GM21619 (cell line): Measurements from ENCODE around the gene MSMO1.

ENCODE experiments used
- ATAC-seq: cut with Tn5 transposase; IDR thresholded peaks from one replicate; pipeline ENCODE4 v1.9.1; 2021; ENCODE audit not compliant: unreplicated experiment

The MSMO1 gene

DNA sequence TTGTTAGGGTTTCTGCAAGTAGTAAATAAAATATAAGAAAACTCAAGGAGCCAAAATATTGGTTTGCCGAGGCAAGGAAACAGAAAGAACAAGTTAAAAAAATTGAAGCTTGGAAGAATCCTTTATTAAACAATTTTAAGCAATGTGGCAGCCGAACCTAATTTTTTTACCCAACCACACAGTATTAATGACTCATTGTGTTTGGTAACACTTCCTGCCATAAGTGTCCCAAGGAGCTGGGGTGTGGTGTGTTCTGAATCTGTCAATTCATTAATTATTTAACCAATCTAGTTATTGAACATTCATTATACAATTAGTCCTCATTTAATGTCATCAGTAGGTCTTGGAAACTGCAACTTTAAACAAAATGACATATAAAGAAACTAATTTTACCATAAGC is 32.0 kb downstream of the MSMO1 start:
- peak; percentile 52 for ATAC-seq

DNA sequence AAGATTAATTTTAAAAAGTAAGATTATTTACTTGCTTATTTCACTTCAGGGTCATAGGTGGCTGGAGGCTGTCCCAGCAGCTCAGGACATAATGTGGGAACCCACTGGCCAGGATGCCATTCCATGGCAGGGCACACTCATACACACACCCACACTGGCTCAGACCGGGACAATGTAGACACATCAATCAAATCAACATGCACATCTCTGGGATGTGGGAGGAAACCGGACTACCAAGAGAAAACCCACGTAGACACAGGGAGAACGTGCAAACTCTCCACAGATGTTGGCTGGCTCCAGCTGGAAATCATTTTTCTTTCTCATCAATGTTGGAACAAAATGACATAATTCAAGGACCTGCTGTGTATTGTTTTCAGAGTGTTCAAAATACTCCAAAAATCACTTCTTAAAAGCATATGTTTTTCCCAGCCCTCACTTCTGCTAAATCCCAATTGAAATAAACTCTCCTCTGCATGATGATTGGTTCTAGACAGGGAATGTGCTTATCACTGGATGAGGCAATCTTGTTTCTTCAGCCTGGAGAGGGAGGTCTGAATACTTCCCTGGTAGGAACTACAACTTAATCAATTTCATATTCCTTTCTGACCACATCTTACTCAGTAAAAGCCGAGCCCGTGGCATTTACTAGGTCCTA is 32.7 kb downstream of the MSMO1 start:
- ATAC-seq = no peak

DNA sequence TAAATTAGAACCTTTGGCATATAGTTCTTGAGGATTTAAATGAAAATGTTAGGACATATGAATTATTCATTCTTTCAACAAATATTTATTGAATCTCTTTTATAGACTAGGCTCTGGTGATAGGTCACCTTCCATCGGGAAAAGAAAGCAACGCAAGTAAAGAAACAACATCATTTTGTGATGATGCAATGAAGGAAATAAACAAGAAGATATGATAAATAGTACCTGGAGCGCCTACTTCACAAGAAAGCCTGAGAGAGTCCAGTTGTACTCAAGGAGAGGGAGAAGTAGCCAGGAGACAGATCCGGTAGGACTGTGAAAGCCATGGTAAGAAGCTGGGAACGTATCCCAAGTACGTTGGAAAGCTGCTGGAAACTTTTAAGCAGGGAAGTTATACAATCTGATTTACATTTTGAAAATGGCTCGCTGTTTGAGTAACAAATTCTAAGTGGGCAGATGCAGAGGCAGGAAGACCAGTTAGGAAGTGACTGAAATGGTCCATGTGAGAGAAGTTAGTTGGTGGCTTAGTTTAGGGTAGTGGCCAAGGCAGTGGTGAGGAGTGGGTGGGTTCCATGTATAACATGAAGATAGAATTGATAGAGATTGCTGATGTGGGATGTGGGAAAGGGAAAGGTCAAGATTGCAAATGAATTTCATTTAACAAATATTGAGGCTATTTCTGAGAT is 33.7 kb downstream of the MSMO1 start:
- no peak for ATAC-seq

DNA sequence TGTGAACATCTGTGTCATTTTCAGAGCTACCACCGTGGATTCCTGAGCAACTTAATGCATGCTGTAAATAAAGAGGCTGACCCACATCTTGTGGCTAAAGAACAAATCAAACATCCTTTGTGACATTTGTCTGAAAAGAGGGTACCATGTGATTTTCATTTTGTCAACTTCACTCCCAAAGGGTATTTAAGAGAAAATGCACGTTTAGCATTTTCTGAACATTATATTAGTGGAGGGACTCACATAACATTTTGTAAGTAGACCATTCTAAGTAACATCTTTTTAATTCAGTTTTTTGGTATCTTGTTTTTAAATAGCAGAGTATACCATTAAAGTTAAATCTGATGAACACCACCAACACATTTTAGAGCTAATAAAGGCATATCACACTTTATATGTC is 34.3 kb downstream of the MSMO1 start:
- no peak for ATAC-seq

DNA sequence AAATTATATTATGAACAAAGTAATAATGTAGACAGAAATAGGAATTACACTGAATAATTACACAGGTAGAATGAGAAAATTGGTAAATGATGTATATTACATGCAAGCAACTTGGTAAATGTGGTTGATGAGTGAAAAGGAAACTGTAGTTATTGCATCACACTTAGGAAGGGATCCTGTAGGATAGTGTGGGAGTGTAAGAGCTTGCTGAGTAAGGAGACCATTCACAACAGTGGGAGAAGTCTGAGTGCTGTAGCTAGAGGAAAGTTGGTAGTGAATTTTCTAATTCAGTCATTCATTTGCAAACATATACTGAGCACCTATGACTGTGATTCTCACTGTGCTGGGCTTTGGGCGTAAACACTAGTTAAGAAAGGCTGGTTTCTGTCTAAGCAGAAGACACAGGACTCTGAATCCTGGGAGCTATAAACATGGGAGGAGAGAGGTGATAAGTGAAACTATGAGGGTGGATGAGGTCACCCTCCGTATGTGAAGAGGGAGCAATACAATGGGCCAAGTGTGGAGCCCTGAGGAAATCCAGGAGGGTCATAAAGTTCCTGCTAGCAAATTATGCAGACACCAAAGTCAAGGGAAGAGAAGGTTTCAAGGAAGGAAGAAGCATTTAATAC is 37.1 kb downstream of the MSMO1 start:
- ATAC-seq = no peak

DNA sequence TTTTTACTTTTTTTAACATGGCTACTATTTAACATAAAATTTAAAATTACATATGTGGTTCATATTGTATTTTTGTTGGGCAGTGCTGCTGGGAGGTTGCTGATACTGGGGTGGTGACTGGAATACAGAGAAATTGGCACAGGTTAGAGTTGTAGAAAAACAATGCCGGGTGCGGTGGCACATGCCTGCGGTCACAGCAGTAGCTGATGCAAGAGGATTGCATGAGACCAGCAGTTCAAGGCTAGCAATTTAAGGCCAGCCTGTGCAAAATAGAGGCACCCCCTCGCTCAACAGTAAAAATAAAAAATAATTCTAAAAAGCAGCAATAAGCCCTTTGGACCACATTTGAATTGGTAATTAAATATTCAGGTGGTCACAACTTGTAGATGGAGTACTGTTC is 39.6 kb downstream of the MSMO1 start:
- no peak for ATAC-seq

DNA sequence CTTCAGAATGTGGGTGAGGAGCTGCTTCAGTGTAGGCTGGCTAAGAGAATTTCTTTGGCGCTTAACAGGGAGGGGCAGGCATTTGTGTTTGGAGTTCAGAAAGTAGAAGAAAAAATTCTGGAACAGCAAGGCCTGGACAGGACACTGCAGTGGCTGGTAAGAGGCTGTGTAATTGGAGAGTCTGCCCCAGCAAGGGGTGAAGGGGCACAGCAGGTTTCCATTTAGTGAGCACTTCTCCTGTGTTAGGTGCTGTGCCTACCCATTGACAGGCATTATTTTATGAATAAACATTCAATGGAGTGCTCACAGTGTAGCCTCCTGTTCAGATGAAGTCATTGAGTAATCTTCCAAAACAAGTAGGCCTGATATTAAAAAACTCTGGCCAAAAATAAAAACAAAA is 40.6 kb downstream of the MSMO1 start:
- no peak for ATAC-seq

DNA sequence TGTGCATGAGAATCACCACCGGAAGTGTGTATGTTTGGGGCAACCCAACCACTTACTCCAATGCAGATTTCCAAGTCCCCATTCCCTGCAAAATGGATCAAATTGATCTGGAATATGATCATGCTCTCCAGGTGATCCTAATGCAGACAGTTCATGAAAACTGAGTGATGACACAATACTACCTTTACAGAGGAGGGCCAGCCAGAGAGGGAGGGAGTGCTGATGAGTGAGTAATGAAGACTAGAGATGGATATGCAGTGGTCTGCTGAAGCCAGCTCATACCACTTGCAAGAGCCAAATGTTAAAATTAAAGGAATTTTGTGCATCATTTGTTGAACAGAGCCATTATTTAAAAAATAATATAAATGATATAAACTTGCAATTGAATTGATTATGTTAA is 41.1 kb downstream of the MSMO1 start:
- no peak for ATAC-seq

DNA sequence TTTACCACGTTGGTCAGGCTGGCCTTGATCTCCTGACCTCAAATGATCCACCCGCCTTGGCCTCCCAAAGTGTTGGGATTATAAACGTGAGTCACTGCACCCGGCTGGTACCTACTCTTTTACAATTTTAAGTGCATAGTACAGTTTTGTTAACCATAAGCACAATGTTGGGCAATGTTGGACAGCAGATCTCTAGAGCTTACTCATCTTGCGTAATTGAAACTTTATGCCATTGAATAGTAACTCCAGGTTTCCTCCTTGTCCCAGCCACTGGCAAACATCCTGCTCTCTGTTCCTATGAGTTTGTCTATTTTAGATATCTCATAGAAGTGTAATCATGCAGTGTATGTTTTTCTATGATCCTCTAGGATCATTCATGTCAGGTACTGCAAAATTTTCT is 42.1 kb downstream of the MSMO1 start:
- no peak for ATAC-seq

DNA sequence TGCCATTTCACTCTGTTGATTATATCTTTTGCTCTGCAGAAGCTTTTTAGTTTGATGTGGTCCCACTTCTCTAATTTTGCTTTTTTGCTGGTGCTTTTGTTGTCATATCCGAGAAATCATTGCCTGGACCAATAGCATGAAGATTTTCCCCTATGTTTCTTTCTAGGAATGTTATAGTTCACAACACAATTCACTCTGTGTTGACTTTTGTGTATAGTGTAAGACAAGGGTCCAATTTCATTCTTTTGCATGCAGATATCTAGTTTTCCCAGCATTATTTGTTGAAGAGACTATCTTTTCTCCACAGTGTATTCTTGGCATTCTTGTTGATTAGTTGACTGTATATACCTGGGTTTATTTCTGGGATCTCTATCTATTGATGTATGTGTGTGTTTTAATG is 43.1 kb downstream of the MSMO1 start:
- ATAC-seq = no peak

DNA sequence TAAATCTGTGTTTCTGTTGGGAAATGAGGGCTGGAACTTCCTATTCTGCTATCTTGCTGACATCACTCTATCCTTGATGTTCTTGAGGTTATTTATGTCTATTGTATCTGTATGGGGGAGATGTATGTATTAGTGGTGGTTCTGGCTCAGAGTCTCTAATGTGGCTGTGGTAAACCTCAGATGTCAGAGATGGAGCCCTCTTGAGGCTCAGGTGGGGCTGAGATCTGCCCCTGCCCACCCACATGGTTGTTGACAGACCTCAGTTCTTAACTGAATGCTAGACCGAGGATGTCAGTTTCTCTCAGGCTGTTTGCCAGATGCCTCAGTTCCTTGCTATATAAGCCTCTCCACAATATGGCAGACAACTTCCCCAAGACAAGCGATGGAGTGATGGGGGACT is 48.0 kb downstream of the MSMO1 start:
- no peak for ATAC-seq

DNA sequence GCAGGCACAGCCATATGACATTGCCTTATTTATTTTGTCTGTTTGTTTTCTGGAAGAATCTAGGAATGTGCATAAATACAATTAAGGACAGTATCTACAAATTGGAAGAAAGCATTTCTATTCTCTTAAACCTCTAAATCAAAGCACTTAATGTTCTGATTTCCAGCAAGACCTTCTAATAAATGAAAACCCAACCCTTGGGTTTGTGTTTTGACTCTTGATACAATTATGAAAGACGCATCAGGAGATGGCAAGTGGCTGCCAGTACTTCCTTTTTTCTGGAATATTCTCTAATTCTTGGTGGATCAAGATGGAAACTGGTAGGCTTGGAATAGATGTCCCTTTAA is 50.9 kb downstream of the MSMO1 start:
- no peak for ATAC-seq

DNA sequence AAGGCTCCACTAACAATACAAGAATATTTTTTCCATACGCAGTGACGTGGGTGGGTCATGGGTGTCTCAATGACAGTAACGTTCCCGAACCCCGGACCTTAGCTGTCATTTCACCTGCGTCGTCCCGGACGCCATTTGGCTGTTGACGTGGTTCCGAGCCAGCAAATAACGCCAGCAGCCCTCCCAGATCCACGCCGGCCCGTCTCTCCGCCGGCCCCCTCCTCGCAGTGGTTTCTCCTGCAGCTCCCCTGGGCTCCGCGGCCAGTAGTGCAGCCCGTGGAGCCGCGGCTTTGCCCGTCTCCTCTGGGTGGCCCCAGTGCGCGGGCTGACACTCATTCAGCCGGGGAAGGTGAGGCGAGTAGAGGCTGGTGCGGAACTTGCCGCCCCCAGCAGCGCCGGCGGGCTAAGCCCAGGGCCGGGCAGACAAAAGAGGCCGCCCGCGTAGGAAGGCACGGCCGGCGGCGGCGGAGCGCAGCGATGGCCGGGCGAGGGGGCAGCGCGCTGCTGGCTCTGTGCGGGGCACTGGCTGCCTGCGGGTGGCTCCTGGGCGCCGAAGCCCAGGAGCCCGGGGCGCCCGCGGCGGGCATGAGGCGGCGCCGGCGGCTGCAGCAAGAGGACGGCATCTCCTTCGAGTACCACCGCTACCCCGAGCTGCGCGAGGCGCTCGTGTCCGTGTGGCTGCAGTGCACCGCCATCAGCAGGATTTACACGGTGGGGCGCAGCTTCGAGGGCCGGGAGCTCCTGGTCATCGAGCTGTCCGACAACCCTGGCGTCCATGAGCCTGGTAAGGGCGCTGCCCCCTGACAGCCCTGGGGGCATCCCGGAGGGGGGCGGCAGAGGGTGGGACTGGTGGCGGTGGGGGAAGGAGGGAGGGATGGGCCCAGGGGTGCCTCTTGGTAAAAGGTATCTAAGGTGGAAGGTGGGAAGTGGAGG is 51.5 kb downstream of the MSMO1 start, which contains the start of gene CPE:
TSS of gene CPE (plus strand) at position 264 of the 933 bp plus-strand sequence. CDS start at position 478, 214 bp downstream.
- ATAC-seq = peak; percentile 92

DNA sequence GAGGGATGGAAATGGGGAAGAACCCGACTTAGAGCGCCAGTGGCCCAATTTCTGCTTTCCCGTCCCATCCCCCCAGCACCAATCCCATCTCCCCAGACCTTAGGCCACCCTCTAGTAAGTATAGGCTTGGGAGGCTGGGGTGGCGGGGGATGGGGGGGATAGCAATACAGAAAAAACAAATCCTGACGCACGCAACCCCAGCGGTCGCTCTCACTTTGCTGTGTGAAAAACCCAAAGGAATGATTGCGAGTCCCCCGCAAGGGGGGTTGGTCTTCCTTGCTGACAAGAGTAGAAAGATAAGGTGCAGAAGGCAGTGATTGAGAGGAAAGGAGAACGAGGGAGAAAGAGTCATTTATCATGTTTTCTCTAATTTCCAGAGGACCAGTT is 52.2 kb downstream of the MSMO1 start:
- ATAC-seq = no peak

DNA sequence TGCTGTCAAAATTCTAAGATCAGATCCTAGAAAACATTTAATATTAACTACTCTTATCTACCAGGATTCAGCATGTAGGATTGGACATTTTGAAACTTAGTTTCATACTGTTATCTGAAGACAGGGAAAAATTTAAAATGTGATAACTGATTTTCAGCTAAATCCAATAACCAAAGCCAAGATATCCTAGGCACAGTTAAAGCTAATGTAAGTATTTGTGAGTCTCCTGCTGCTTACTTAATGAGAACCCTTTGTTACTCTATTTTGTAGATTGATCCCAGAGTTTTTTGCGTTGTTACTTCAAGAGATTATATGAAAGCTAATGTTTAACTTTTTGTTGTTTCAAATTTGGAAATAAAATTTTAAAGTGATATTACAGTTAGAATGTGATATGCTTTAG is 53.3 kb downstream of the MSMO1 start:
- ATAC-seq = no peak

DNA sequence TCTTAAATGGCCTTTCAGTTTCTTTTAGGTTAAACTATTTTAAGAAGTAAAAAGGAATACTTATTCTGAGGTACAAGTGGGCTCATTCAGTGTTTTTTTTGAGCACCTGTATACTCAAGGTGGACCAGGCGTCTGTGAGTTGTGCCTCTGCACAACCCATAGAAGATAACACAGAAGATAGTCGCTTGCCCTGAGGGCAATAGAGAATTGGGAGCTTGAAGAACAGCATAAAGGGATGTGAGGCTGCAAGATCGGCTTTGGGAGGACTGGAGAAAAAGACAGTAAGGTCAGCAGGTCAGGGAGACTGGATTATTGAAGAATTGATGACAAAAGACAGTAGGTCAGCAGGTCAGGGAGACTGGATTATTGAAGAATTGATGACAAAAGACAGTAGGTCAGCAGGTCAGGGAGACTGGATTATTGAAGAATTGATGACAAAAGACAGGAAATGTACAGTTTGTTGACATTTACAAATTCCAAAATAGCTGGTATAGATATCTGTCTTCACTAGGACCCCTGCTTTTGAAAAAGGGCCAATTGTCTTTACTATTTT is 54.4 kb downstream of the MSMO1 start:
- ATAC-seq = no peak

DNA sequence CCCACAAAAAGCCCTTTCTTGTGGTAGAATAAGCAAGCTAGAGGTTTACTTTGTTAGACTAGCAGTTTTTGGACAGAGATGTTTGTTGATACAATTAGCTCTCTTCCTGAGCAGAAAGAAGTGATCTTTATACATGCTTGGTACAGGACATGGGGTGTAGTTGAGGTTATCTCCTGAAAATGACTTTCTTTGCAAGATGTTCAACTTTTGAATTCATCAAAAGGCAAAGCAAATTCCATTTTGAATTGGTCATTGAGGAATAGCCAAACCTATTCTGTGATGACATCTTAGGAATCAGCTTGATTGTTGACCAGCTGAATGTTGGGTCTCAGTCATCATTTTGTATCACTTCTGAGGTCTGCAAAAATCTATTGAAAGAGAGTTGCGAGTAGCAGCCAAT is 55.2 kb downstream of the MSMO1 start:
- no peak for ATAC-seq

DNA sequence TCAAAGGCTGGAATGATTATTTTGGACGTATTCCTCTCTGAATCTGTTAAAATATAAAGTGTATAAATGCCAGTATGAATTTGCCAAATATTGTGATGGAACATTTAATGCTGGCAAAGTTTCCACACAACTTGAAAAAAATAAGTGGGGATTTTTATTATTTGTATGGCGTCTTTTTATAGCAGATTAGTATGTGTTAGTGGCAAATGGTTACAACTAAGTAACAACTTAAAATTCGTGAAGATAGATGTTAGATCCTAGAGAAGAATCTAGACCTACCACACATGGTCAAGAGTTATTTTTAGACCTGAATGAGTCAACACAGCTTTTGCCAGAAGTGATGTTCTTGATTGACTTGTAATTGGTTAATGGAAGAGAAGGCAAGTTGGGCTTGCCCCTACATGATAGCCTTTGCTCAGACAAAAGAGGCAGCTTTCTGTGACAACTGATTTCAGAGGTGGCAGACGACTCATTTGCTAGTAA is 56.2 kb downstream of the MSMO1 start:
- ATAC-seq = no peak

DNA sequence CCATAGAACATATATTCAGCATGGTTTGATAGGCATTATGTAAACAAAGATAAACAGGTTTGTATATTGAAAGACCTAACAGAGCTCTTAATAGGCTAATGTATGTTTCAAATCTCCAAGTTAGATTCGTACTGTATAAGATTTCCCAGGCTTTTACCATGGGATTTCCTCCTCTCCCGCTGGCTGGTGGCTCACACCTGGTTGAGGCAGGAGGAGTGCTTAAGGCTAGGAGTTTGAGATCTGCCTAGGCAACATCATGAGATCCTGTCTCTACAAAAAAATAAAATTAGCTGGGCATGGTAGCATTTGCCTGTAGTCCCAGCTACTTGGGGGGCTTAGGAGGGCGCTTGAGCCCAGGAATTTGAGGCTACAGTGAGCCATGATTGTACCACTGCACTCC is 56.7 kb downstream of the MSMO1 start:
- no peak for ATAC-seq

DNA sequence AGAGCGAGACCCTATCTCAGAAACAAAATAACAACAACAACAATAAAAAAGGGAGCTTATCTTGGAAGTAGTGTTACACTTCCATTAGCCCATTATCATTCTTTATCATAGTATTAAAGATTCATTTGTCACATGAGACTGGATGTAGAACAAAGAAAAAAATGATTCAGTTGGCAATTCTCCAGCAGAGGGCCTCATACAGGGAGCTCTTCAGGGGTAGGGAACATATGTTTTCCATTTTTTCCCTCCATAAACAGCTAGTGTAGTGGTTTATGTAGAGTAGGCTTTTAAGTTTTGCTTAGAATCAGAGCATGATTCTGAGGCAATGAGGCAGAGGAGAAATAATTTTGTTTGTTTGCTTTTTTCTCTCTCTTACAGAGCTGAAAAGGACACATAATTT is 57.1 kb downstream of the MSMO1 start:
- ATAC-seq = no peak

DNA sequence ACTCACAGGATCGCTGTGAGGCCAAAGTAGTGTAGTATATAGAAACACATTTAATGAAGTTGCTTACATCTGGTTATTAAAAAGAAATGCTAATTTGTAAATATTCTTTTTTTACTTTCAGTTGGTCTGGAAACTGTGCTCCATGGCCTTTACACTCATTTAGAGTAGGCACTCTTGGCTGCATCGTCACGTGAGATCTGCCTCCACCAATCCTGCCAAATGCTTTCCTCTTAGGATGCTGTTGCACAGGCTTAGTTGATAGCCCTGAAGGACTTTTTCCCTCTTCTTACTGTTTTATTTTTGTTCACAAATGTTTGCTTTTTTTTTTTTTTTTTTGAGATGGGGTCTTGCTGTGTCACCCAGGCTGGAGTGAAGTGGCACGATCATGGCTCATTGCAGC is 57.7 kb downstream of the MSMO1 start:
- no peak for ATAC-seq
